Stomach (tissue), 4 donors: ENCODE data around the gene MALT1.

Experiments
- EP300 ChIP-seq: sonication (generic); formaldehyde crosslinking; IDR thresholded peaks from one replicate; pipeline ENCODE4 v1.6.1; 2017; ENCODE audit warnings: antibody characterized with exemption
- POLR2A ChIP-seq, 4 donors: fragments of 450-650 bp; IDR thresholded peaks; one replicate each; pipeline ENCODE4 v1.6.1; 2016; ENCODE audit warnings: antibody characterized with exemption in 4 of 4, control low read depth in 2 of 4, mild to moderate bottlenecking in 1 of 4, moderate library complexity in 1 of 4
- POLR2AphosphoS5 ChIP-seq, 3 donors: sonication (generic); formaldehyde crosslinking; IDR thresholded peaks; one replicate each; pipeline ENCODE4 v1.6.1; 2016; ENCODE audit warnings: antibody characterized with exemption in 3 of 3
- TF ChIP-seq, protein P1 (sequence below), 7 experiments: fragments of 450-650 bp in 4 of 7; fragments of 200-600 bp in 3 of 7; sonication (generic) in 3 of 7; IDR thresholded peaks; one replicate each; pipeline ENCODE4 v1.5.1; 2016 to 2019; ENCODE audit warnings: antibody characterized with exemption in 7 of 7, control low read depth in 2 of 7, mild to moderate bottlenecking in 1 of 7

DNA sequence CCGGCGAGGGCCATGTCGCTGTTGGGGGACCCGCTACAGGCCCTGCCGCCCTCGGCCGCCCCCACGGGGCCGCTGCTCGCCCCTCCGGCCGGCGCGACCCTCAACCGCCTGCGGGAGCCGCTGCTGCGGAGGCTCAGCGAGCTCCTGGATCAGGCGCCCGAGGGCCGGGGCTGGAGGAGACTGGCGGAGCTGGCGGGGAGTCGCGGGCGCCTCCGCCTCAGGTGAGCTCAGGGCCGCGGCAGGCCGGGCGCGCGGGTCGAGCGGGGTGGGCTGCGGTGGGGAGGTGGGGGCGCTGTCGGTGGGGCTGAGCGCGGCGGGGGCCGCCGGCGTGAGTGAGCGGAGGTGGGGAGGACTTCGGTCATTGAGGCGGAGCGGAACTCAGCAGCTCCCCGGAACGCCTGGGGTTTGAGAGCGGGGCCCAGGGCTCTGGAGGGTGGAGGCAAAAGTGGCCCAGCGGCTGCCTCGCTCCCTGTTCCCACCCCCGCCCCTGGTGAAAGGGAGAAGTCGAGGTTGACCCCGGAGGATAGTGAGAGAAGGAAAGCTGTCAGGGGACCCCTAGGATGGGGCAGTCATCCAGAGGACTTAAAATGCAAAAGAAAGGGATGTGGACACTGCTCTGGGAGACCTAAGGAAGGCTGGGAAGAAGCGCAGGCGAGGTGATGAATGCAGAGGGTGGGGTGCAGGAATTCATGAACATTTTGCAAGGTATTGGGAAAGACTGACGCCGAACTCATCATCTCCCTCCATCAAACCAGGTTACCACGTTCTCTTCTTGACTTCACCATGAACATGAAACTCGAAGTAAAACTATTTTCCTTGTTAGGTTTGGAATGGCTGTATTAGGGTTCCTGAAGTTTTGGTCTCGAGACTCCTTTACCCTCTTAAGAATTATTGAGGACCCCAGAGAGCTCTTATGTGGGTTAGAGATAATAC lies 633 bp downstream of the MALT1 start:
- TF ChIP-seq, protein P1, sequence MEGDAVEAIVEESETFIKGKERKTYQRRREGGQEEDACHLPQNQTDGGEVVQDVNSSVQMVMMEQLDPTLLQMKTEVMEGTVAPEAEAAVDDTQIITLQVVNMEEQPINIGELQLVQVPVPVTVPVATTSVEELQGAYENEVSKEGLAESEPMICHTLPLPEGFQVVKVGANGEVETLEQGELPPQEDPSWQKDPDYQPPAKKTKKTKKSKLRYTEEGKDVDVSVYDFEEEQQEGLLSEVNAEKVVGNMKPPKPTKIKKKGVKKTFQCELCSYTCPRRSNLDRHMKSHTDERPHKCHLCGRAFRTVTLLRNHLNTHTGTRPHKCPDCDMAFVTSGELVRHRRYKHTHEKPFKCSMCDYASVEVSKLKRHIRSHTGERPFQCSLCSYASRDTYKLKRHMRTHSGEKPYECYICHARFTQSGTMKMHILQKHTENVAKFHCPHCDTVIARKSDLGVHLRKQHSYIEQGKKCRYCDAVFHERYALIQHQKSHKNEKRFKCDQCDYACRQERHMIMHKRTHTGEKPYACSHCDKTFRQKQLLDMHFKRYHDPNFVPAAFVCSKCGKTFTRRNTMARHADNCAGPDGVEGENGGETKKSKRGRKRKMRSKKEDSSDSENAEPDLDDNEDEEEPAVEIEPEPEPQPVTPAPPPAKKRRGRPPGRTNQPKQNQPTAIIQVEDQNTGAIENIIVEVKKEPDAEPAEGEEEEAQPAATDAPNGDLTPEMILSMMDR (IDR thresholded peaks at IDR 0.05), result no peak
- TF ChIP-seq POLR2A (IDR thresholded peaks at IDR 0.05), result no peak
- no peak for TF ChIP-seq EP300
- no peak for TF ChIP-seq POLR2AphosphoS5 (IDR thresholded peaks at IDR 0.05)
